Measurements from ENCODE around the gene CYP19A1.

GRCh38 chr15:51355096-51355495 lies 16.7 kb upstream of the CYP19A1 start:
- no peak for TF ChIP-seq EZH2phosphoT487 (IDR thresholded peaks at IDR 0.05; ENCODE audit: insufficient read depth, low read depth)
- TF ChIP-seq EZH2 (IDR thresholded peaks at IDR 0.05; ENCODE audit: insufficient read depth, poor library complexity, severe bottlenecking) = no peak

All from GM23248 (cell line).